ENCODE data around the gene TAOK2.
"Not testable (repeated sequence)": the region's sequence is repeated elsewhere in the genome, so short reads cannot be mapped to it uniquely, and the experiment has no call there.

The TAOK2 gene

DNA sequence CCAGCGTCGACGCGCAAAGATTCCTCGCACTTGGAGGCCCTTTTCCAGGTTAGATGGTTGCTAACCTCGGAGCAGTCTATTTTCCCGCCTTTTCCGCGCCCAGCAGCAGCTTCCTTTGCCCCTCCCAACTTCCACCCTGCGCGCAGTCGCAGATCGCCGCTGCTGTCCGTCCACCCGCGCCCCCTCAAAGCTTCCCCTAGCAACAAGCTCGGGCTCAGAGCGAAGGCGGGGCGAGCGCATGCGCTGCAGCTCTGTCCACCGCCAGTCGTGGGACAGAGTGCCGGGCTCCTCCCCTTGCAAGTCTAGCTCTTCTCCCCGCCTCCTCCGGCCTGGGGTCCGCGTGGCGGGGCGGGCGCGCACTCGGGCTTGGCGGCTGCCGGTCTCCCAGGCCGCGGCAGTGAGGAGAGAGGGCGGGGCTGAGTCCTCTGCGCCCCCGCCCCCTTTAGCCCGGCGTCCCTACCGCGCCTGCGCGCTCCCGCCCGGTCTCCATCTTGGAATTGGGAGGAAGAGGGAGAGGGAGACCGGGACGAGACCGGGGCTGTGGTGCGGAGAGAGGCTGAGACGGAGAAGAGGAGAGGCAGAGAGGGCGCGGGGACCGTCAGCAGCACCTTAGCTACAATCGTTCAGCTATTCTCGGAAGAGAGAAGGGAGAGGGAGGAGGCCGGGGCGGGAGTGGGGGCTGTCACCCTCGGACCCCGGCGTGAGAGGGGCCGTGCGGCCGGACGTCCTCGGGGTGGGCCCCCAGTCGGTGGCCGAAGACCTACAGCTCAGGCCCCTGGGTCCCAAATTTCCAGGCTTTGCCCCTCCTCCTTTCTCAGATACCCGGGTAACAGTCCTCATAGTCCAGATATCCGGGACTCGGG lies at the start of gene TAOK2:
TSS of gene TAOK2 (plus strand) at position 485 of the 863 bp plus-strand sequence. CDS start 3,905 bp downstream, outside the sequence.
- peak; percentile 97 for DNase-seq (ENCODE audit: low spot score)

DNA sequence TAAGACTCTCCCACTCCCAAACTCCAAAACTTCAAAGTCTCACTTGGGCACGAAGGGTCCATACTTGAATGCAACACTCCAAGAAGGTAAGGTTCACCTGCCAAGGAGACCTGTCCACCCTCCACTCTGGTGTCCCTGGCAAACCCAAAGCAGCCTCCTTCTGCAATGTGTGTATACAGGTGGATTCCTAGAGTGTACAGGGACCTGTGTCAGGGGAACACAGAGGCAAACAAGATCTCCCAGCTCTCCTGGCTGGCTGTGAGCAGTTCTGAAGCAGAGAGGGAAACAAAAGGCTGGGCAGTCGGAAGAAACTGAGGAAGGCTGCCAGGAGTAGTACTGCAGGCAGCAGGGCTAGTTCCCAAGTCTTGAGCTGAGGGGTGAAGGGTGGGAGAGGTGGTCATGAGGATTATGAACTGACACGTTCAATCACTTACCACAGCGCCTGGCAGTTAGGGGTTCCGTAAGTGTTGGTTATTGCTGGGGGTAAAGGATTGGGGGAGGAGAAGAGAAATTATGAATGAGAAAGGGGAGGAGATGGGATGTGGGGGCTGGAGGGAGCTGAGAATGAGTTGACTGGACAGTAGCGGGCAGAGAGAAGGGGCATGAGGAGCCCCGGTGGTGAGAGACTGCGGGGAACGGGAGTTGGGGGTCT lies 48.4 kb upstream of the TAOK2 start:
- no peak for DNase-seq (ENCODE audit: low spot score)

DNA sequence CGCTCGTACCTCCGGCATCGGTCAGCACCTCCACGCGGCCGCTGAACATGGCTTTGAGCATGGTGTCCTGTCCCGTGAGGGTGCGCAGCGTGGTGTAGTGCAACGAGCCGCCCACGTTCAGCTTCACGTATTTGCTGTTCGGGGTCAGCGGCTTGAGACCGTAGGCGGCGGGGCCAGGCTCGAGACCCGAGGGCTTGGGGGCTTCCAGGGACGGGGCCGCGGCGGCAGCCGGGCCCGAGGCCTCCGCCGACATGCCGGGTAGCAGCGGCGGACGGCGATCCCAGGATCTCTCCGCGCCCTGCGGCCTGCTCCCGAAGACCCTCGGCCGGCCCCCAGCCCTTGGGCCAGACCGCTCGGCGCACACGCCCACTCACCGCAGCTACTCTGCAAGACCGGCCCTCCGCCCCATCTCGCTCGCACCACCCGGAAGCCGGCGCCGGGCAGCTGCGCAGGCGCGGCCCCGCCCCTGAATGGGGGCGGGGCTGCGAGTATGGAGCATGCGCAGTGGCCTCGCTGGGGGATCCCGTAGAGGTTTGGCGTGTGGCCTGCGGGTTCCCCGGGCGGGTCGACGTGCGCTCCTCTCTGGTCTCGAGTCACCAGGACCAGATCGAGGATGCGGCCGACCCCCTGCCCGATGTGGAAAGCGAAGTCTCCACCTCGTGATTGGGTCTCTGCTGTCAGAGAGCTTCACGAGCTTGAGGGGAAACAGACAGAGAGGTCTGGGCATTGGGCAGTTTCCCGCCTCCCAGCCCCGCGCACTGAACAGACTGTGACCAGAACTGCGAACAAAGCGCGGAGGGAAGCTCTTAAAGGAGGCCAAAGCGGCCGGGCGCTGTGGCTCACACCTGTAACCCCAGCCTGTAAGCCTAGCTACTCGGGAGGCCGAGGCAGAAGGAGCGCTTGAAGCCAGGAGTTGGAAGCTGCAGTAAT lies 47.6 kb upstream of the TAOK2 start, which contains the start of gene KCTD13:
TSS of gene KCTD13 (minus strand) at position 446 of the 930 bp plus-strand sequence. CDS start at position 253, 193 bp downstream.
- peak; percentile 89 for DNase-seq (ENCODE audit: low spot score)

DNA sequence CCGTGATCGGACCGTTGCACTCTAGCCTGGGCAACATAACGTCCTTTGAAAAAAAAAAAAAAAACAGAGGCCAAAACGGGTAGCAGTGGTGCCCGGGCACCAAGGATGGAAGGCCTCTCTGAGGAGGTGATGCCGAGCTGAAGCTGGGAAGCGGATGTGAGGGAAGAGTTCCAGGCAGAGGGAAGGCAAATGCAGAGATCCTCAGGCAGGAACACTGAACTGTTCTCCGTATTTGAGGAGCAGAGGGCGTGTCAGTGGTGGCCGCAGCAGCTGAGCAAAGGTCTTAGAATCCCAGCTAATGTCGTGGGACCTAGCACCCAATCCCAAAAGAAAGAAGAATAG lies 47.0 kb upstream of the TAOK2 start:
- no peak for DNase-seq (ENCODE audit: low spot score)

DNA sequence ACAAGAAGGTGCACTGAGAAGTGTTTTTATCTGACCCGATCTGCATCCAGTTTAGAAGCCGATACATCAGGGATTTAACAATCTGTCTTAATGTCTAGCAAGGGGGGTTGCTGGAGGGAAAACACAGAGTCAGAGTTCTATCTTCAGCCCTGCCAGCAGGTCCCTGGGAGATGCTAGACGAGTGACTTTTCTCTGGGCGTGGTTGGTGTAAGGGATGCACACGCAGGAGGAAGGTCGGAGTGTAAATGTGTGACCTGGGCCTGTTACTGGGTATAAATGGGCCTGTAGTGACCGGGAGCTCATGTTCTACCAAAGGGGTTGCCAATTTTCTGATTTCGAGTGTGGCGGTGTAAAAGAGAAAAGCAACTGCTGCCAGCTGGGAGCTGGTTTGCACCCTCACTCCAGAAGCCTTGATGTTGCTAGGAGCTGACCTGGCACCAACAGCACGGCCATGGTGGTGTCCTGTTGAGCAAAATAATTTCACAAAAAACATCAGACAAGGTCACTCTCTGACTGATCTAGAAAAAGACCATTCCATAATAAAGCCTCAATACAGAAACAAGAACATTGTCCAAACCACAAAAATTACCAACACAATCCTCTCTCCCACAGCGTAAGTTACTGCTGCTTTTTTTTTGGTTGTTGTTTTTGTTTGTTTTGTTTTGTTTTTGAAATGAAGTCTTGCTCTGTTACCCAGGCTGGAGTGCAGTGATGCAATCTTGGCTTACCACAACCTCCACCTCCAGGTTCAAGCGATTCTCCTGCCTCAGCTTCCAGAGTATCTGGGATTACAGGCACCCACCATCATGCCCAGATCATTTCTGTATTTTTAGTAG lies 46.4 kb upstream of the TAOK2 start:
- no peak for DNase-seq (ENCODE audit: low spot score)

DNA sequence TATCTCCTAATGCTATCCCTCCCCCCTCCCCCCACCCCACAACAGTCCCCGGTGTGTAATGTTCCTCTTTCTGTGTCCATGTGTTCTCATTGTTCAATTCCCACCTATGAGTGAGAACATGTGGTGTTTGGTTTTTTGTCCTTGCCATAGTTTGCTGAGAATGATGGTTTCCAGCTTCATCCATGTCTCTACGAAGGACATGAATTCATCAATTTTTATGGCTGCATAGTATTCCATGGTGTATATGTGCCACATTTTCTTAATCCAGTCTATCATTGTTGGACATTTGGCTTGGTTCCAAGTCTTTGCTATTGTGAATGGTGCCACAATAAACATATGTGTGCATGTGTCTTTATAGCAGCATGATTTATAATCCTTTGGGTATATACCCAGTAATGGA lies 41.9 kb upstream of the TAOK2 start:
- DNase-seq (ENCODE audit: low spot score), result not testable (repeated sequence)

DNA sequence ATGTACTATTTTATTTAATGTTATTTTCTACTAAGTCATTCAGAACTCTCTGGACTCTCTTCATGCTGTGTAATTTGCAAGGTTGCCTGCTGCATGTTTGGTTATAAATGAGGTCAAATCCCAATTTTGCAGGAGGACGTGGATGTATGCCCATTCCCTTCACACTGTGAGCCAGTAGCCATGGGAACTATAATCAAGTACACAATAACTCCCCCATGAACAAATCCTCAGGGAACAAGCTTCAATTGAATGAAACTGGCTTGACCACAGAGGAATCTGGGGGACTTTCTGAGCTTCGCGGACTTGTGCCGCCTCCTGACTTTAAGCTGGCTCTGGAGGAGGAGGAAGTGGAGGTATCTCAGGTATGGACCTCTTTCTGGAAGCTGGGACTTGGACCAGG lies 33.0 kb upstream of the TAOK2 start:
- DNase-seq (ENCODE audit: low spot score), result no peak

DNA sequence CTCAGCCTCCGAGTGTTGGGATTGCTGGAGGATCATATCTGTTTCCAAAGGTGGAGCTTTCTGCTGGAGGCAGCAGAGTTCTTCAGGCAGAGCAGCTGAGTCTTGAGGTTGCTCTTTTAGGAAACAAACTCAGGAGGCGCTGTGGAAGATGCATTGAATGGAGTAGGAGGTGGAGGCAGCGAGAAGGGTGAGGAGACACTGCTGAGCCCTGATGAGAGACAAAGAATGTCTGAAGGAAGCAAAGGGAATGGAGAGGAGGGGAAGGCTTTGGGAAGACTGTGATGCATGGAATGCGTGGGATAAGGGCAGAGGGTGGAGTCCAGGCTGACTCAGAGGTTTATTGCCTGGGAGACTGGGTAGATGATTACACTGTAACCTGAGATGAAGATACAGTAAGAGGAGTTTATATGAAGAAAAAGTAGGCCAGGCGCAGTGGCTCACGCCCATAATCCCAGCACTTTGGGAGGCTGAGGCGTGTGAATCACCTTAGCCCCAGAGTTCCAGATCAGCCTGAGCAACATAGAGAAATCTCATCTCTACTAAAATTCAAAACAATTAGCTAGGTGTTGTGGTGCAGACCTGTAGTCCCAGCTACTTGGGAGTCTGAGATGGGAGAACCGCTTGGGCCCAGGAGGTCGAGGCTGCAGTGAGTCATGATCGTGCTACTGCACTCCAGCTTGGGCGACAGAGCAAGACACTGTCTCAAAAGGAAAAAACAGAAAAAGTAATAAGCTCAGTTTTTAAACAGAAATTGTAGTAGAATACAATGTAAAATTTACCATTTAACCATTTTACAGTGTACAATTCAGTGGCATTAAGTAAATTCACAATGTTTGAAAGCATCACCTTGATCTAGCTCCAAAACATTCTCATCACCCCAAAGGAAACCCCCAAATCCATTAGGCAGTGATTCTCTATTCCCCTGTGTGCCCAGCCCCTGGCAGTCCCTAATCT lies 29.5 kb upstream of the TAOK2 start:
- DNase-seq (ENCODE audit: low spot score), result no peak

DNA sequence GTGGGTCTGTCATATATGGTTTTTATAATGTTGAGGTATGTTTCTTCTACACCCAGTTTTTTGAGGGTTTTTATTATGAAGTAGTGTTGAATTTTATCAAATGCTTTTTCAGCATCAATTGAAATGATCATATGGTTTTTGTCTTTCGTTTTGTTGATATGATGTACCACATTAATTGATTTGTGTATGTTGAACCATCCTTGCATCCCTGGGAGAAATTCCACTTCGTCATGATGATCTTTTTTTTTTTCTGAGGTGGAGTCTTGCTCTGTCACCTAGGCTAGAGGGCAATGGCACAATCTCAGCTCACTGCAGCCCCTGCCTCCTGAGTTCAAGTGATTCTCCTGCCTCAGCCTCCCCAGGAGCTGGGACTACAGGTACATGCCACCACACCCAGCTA lies 25.8 kb upstream of the TAOK2 start:
- no peak for DNase-seq (ENCODE audit: low spot score)

DNA sequence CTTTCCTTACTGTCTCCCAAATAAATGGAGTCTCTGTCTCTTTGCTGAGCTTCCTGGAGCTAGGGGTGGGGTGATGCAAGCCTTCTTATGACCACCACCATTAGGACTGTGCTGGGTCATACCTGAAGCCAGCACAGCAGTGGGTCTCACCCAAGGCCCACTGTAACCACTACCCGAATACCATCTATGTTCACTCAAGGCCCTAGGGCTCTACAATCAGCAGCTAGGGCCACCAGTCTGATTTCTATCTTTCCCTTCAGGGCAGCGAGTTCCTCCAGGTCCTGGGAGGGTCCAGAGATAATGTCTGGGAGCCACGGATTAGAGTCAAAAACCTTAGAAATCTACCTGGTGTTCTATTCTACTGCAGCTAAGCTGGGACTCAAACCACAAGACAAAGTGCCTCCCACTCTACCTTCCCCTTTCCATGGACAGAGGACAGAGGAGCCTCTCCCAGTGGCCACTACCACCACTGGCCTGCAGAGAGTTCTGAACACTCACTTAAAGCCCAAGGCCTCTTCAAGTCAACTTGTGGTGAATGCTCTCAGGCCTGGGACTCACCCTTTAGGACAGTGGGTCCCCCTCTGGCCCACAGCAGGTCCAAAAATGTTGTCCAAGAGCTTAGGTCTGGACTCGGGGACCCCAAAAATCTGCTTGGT lies 22.7 kb upstream of the TAOK2 start:
- no peak for DNase-seq (ENCODE audit: low spot score)

DNA sequence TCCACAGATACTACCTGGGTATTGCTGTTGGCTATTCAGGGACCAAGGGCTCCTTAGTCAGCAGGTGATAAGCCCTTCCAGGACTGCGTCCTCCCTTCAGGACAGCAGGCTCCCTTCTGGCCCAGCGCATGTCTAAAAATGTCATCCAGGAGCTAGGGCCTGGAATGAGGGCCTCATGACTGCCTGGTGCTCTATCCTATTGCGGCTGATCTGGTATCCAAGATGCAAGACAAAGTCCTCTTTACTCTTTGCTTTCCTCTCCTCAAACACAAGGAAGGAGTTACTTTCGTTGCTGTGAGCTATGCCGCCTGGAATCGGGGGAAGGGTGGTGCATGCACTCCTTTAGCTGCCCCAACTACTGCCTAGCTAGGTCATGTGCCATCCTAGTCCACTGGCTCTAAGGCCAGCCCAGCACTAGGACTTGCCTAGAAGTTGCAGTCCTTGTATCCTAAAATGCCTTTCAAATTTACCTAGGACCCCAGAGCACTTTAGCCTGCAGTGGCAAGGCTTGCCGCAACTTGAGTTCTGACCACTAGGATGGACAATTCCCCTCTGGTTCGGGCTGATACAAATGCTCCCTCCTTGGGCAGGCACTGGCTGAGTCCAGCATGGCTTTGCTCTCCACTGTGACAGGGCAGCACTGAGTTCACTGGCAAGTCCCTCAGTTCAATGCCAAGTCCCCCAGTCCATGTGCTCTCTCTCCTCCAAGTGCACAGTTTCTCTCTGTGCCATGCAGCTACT lies 21.9 kb upstream of the TAOK2 start:
- DNase-seq (ENCODE audit: low spot score), result no peak

DNA sequence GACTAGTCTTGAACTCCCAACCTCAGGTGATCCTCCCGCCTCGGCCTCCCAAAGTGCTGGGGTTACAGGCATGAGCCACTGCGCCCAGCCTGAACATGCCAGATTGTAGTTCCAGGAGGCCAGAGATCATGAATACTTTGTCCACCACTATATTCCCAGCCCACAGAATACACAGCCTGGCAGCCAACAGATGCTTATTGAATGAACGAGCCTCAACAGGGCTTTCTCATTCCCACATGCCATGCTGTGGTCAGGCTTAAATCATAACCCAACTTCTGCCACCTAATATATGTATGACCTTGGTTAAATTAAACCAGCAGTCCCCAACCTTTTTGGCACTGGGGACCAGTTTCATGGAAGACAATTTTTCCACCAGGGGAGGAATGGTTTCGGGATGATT lies 14.9 kb upstream of the TAOK2 start:
- DNase-seq (ENCODE audit: low spot score), result no peak

DNA sequence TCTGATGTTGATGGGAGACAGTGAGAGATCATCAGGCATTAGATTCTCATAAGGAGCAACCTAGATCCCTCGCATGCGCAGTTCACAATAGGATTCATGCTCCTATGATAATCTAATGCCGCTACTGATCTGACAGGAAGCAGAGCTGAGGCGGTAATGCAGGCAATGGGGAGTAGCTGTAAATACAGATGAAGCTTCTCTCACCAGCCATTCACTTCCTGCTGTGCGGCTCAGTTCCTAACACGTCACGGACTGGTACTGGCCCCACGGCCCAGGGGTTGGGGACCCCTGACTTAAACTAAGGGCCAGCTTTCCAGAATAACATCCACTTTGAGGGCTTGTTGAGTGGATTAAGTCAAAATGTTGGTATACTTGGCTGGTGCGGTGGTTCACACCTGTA lies 14.4 kb upstream of the TAOK2 start:
- DNase-seq (ENCODE audit: low spot score), result no peak

DNA sequence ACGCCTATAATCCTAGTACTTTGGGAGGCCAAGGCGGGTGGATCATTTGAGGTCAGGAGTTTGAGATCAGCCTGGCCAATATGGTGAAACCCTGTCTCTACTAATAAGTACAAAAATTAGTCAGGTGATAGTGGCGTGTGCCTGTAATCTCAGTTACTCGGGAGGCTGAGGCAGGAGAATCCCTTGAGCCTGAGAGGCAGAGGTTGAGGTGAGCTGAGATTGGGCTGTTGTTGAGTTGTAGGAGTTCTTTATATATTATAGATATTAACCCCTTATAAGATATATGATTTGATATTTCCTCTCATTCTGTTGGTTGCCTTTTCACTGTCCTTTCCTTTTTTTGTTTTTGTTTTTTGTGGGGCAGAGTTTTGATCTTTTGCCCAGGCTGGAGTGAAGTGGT lies 13.8 kb upstream of the TAOK2 start:
- not testable (repeated sequence) for DNase-seq (ENCODE audit: low spot score)

DNA sequence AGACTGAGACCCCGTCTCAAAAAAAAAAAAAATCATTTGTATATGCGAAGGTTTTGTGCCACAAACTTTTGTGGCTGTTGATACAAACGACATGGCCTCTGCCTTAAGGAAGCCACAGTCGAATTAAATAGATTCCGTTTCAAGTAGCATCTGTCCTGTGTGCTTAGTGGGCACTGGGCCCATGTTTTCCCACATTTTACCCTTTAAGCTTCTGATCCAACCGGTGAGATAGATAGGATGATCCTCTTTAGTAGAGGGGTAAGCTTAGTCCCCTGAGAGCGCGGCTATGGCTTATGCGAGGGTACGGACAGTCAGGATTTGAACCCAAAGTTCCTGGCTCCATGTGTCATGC lies 12.6 kb upstream of the TAOK2 start:
- no peak for DNase-seq (ENCODE audit: low spot score)

DNA sequence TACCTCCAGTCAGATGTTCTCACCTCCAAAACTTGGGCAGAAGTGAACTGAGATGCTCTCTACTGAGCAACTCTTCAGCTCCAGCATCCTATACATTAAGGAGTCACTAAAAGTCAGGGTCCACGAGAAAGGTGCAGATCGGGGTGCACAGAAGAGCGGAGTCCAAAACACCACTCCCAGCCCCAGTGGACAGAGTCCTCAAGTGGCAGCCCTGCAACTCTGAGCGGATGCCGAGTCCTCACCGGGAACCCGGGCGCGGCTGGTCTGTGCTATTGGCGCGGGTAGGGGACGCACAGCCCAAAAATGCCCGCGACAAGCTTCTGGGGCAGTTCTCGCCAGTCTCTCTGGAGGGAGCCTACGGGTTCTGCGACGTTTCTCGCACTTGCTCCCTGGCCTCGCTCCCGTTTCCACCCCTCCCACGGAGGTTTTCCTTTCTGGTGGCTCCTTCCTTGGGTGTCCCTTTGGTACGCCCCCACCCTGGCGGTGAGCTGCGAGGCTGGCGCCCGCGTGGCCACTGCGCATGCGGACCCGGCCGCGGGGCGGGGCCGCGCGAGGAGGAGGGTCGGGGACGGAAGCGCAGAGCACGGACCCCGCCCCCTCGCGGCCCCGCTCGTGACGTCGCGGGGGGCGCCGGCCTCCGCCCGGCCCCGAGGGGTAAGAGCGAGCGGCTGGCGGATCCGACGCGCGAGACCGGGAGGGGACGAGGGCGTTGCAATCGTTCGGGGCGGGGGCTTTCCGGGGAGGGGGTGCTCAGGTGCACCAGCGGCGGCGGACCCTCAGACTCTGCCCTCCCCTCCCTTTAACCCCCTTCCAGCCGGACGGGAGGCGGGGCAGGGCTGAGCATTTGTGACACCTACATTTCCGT lies 12.0 kb upstream of the TAOK2 start, which contains the start of gene TMEM219:
TSS of gene TMEM219 (plus strand) at position 601 of the 865 bp plus-strand sequence. CDS start 1,065 bp downstream, outside the sequence.
- DNase-seq (ENCODE audit: low spot score), result peak; percentile 95

DNA sequence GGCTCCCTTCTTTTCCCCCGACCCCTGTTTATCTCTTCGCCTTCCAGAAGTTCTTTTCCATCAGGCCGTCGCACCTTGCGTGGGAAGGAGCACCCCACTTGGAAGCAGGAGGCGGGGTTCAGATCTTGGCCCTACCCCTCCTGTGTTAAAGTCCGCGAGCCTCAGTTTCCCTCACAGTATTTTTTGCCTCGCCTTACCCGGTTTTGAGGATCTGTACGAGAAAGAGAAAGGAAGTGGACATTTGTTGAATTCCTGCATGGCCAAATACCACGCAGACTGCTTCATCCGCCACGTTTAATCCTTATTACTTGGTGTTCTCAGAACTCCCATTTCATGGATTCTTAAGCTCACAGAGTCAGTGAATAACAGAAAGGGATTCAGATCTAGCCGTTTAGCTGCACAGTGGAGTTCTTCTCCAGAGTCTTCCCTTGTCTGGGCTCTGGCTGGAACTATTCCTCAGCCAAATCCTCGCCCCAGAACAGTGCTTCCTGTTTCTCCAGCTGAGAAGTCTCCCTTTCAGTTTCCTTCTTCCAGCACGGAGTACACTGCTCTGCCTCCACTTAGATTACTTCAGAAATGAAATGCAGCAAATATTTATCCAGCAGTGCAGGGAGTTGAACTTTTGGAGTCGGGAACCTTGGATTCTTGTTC lies 11.2 kb upstream of the TAOK2 start:
- DNase-seq (ENCODE audit: low spot score), result no peak

All from CD4-positive, alpha-beta T cell treated with Interleukin-2 at 100 ng/mL for 4 hours (primary cell).